ENCODE data around the gene IFNA5. TPM values are rescaled to one million over a fixed set of nuclear protein-coding genes. Genes with fewer than 3 reads are reported as not detected.

Gene IFNA5
- total RNA-seq, 4 donors from 2014 or later: not detected

- Histone ChIP-seq H3K27ac (replicated peaks in 1 of 4) (peak within 1 kb of the TSS; percentile 91 to 95 (median 94)), H3K27me3 (no peaks in the 10 kb centered on the region), H3K4me3 (peak within 1 kb of the TSS; percentile 77 to 94 (median 84)), H3K36me3 (peaks cover 0 to 7% (median 0%) of the 10 kb centered on the region in 4 donors), H3K4me1 (peaks cover 41 to 48% (median 46%) of the 10 kb centered on the region in 4 donors), H3K9me3 (no peaks in the 10 kb centered on the region)
- 0% methylated on average over 19 of the region's 55 CpGs for WGBS
- DNase-seq (ENCODE audit: extremely low spot score): peak; percentile 96
- intact Hi-C loops (cut with DNase I): loop anchor here (5.0 kb wide), 1 partner anchor 57 kb away; no protein-coding TSS in a partner anchor
- TF ChIP-seq POLR2AphosphoS5 (IDR thresholded peaks at IDR 0.05) (peak; percentile 87 to 88), POLR2A (IDR thresholded peaks at IDR 0.05; ENCODE audit: low read depth) (no peak), CTCF (IDR thresholded peaks at IDR 0.05) (no peak), EP300 (IDR thresholded peaks at IDR 0.05) (no peak)
Observed at GRCh38 chr9:21334701-21335632, 29.9 kb upstream of the IFNA5 start, which contains the start of gene KLHL9. Gene KLHL9 (minus strand): TSS chr9:21335404. CDS start chr9:21334859, 545 bp downstream.

- Histone ChIP-seq H3K27me3 (no peaks in the 10 kb centered on the region), H3K9me3 (no peaks in the 10 kb centered on the region), H3K4me1 (peaks cover 46 to 66% (median 63%) of the 10 kb centered on the region in 4 donors), H3K36me3 (peaks cover 0 to 7% (median 0%) of the 10 kb centered on the region in 4 donors), H3K4me3 (peak overlapping the region in 3 of 4 donors; percentile 84 to 94 (median 85)), H3K27ac (replicated peaks in 1 of 4) (no peak overlapping the region)
- DNase-seq (ENCODE audit: extremely low spot score): no peak
- intact Hi-C loops (cut with DNase I): loop anchor here (5.0 kb wide), 1 partner anchor 59 kb away; no protein-coding TSS in a partner anchor
- WGBS: 90% methylated on average over 2 of the region's 2 CpGs
- no peak for TF ChIP-seq POLR2A (IDR thresholded peaks at IDR 0.05; ENCODE audit: low read depth)
- TF ChIP-seq EP300 (IDR thresholded peaks at IDR 0.05): no peak
- TF ChIP-seq CTCF (IDR thresholded peaks at IDR 0.05): no peak
- no peak for TF ChIP-seq POLR2AphosphoS5 (IDR thresholded peaks at IDR 0.05)
Observed at GRCh38 chr9:21333226-21333625, 28.1 kb upstream of the IFNA5 start.

- intact Hi-C loops (cut with DNase I): loop anchor here (5.0 kb wide), 1 partner anchor 60 kb away; no protein-coding TSS in a partner anchor
Observed at GRCh38 chr9:21331676-21332402, 26.7 kb upstream of the IFNA5 start.

More at GRCh38 chr9:21331676-21332402, 26.7 kb upstream of the IFNA5 start:
- no peak for DNase-seq (ENCODE audit: extremely low spot score)
- Histone ChIP-seq H3K4me1 (peaks cover 46 to 78% (median 76%) of the 10 kb centered on the region in 4 donors), H3K36me3 (peaks cover 0 to 7% (median 0%) of the 10 kb centered on the region in 4 donors), H3K27ac (replicated peaks in 1 of 4) (no peak overlapping the region), H3K4me3 (peak overlapping the region in 2 of 4 donors; percentile 3 to 7), H3K27me3 (no peaks in the 10 kb centered on the region), H3K9me3 (no peaks in the 10 kb centered on the region)
- 47% methylated on average over 5 of the region's 5 CpGs for WGBS
- TF ChIP-seq POLR2A (IDR thresholded peaks at IDR 0.05; ENCODE audit: low read depth) (no peak), CTCF (IDR thresholded peaks at IDR 0.05) (no peak), POLR2AphosphoS5 (IDR thresholded peaks at IDR 0.05) (no peak), EP300 (IDR thresholded peaks at IDR 0.05) (no peak)
